Posterior cingulate gyrus (tissue), 11 donors: ENCODE measurements around the gene ZSCAN22.
A peak's percentile ranks its signal among the peaks of the same experiment; 100 is the strongest.
"Not testable (repeated sequence)": the region's sequence is repeated elsewhere in the genome, so short reads cannot be mapped to it uniquely, and the experiment has no call there.

Source experiments
- DNase-seq, 10 donors: peaks; one replicate each; pipeline versions ENCODE4 v3.0.0 to v3.0.0-alpha.2; 2020 to 2021; ENCODE audit warnings: mixed read lengths in 3 of 10
- intact Hi-C: fragments of 100-400 bp; cut with DNase I; formaldehyde crosslinking; loops from one replicate; pipeline ENCODE4 v1.15.1; 2023

The ZSCAN22 gene

GRCh38 chr19:58326914-58327726 is at the start of gene ZSCAN22:
Gene ZSCAN22 (plus strand): TSS chr19:58326994. CDS start chr19:58334803, 7,809 bp downstream.
- peak; percentile 97 to 99 (median 98) for DNase-seq
- intact Hi-C loops: loop anchor here (1.0 to 2.0 kb wide), 4 partner anchors 22 to 53 kb away; partner anchors contain the start of genes ERVK3-1, ZNF497 and ZNF8

- intact Hi-C loops: loop anchor here (5.0 kb wide), 1 partner anchor 95 kb away; the partner anchor contains the start of gene ZNF274
- peak in 1 of 10 donors; percentile 12 for DNase-seq
These were observed 49.6 kb upstream of the ZSCAN22 start for GRCh38 chr19:58277197-58277596.

- no peak for DNase-seq
- intact Hi-C loops: loop anchor here (2.0 to 5.0 kb wide), 3 partner anchors 27 to 96 kb away; partner anchors contain the start of genes ERVK3-1, ZNF274 and ZSCAN22
These were observed 48.9 kb upstream of the ZSCAN22 start for GRCh38 chr19:58277748-58278540.

GRCh38 chr19:58278541-58279041 is 48.2 kb upstream of the ZSCAN22 start, which contains the start of gene ZNF8:
Gene ZNF8 (plus strand): TSS chr19:58278955. CDS start chr19:58279082, 127 bp downstream.
- intact Hi-C loops: loop anchor here (2.0 to 5.0 kb wide), 3 partner anchors 26 to 96 kb away; partner anchors contain the start of genes ERVK3-1, ZNF274 and ZSCAN22
- peak; percentile 95 to 99 (median 96) for DNase-seq

GRCh38 chr19:58279042-58279924 is 47.5 kb upstream of the ZSCAN22 start:
- peak; percentile 44 to 93 (median 65) for DNase-seq
- intact Hi-C loops: loop anchor here (2.0 to 5.0 kb wide), 3 partner anchors 26 to 97 kb away; partner anchors contain the start of genes ERVK3-1, ZNF274 and ZSCAN22

- DNase-seq: no peak
- intact Hi-C loops: loop anchor here (2.0 to 5.0 kb wide), 3 partner anchors 25 to 98 kb away; partner anchors contain the start of genes ERVK3-1, ZNF274 and ZSCAN22
These were observed 46.9 kb upstream of the ZSCAN22 start for GRCh38 chr19:58279925-58280316.

GRCh38 chr19:58284199-58284598 is 42.6 kb upstream of the ZSCAN22 start:
- DNase-seq: no peak
- intact Hi-C loops: no loop called here

GRCh38 chr19:58291943-58292342 is 34.9 kb upstream of the ZSCAN22 start:
- intact Hi-C loops: no loop called here
- DNase-seq: peak in 1 of 10 donors; percentile 3

GRCh38 chr19:58294743-58295374 is 31.9 kb upstream of the ZSCAN22 start:
- peak in 1 of 10 donors; percentile 50 for DNase-seq
- intact Hi-C loops: no loop called here

- intact Hi-C loops: no loop called here
- DNase-seq: peak in 1 of 10 donors; percentile 14
These were observed 30.7 kb upstream of the ZSCAN22 start for GRCh38 chr19:58296104-58296503.

GRCh38 chr19:58300620-58301019 is 26.2 kb upstream of the ZSCAN22 start:
- peak in 1 of 10 donors; percentile 27 for DNase-seq
- intact Hi-C loops: loop anchor here (10.0 kb wide), 1 partner anchor 116 kb away; the partner anchor contains the start of gene ZNF274

GRCh38 chr19:58304255-58304654 is 22.5 kb upstream of the ZSCAN22 start:
- no peak for DNase-seq
- intact Hi-C loops: loop anchor here (2.0 to 10.0 kb wide), 3 partner anchors 23 to 119 kb away; partner anchors contain the start of genes ZNF274, ZNF8 and ZSCAN22

- intact Hi-C loops: loop anchor here (2.0 to 10.0 kb wide), 3 partner anchors 22 to 120 kb away; partner anchors contain the start of genes ZNF274, ZNF8 and ZSCAN22
- DNase-seq: no peak
These were observed 22.1 kb upstream of the ZSCAN22 start for GRCh38 chr19:58304748-58305064.

GRCh38 chr19:58305065-58305931 is 21.5 kb upstream of the ZSCAN22 start, which contains the start of gene ERVK3-1:
Gene ERVK3-1 (plus strand): TSS chr19:58305377. CDS start chr19:58312169, 6,792 bp downstream.
- peak; percentile 94 to 100 (median 96) for DNase-seq
- intact Hi-C loops: loop anchor here (2.0 to 10.0 kb wide), 3 partner anchors 22 to 120 kb away; partner anchors contain the start of genes ZNF274, ZNF8 and ZSCAN22

GRCh38 chr19:58305932-58306323 is 20.9 kb upstream of the ZSCAN22 start:
- DNase-seq: no peak
- intact Hi-C loops: loop anchor here (2.0 to 10.0 kb wide), 3 partner anchors 21 to 121 kb away; partner anchors contain the start of genes ZNF274, ZNF8 and ZSCAN22

- DNase-seq: no peak
- intact Hi-C loops: loop anchor here (10.0 kb wide), 1 partner anchor 123 kb away; the partner anchor contains the start of gene ZNF274
These were observed 19.1 kb upstream of the ZSCAN22 start for GRCh38 chr19:58307736-58308135.

- peak in 8 of 10 donors; percentile 38 to 94 (median 56) for DNase-seq
These were observed 16.1 kb upstream of the ZSCAN22 start for GRCh38 chr19:58310685-58311084.

More at GRCh38 chr19:58310685-58311084, 16.1 kb upstream of the ZSCAN22 start:
- intact Hi-C loops: not testable (repeated sequence)
